Measurements from ENCODE around the gene PRKG2.
A peak's percentile ranks its signal among the peaks of the same experiment; 100 is the strongest.

PRKG2 gene

GRCh38 chr4:81081156-81081555 is 133.9 kb downstream of the PRKG2 start:
- no peak for TF ChIP-seq CTCF (IDR thresholded peaks at IDR 0.05; ENCODE audit: low read depth, low read length)
- in situ Hi-C loops (cut with HindIII; ENCODE audit: low sequenced_read_pairs), result no loop called here
- no peak overlapping the region for H3K4me3 ChIP-seq (ENCODE audit: low read depth, low read length)
- no peak for DNase-seq (ENCODE audit: low read depth, low spot score)

GRCh38 chr4:81071013-81071412 is 144.0 kb downstream of the PRKG2 start:
- DNase-seq (ENCODE audit: low read depth, low spot score), result no peak
- no peak for TF ChIP-seq CTCF (IDR thresholded peaks at IDR 0.05; ENCODE audit: low read depth, low read length)
- no peak overlapping the region for H3K4me3 ChIP-seq (ENCODE audit: low read depth, low read length)
- in situ Hi-C loops (cut with HindIII; ENCODE audit: low sequenced_read_pairs), result no loop called here

GRCh38 chr4:81069706-81070331 is 145.2 kb downstream of the PRKG2 start:
- H3K4me3 ChIP-seq (ENCODE audit: low read depth, low read length), result no peak overlapping the region
- in situ Hi-C loops (cut with HindIII; ENCODE audit: low sequenced_read_pairs), result no loop called here
- peak; percentile 90 for DNase-seq (ENCODE audit: low read depth, low spot score)
- TF ChIP-seq CTCF (IDR thresholded peaks at IDR 0.05; ENCODE audit: low read depth, low read length), result peak; percentile 92

- in situ Hi-C loops (cut with HindIII; ENCODE audit: low sequenced_read_pairs), result no loop called here
- H3K4me3 ChIP-seq (ENCODE audit: low read depth, low read length), result no peak overlapping the region
- DNase-seq (ENCODE audit: low read depth, low spot score), result no peak
- no peak for TF ChIP-seq CTCF (IDR thresholded peaks at IDR 0.05; ENCODE audit: low read depth, low read length)
Observed at GRCh38 chr4:81065446-81065845, 149.6 kb downstream of the PRKG2 start.

- no peak for TF ChIP-seq CTCF (IDR thresholded peaks at IDR 0.05; ENCODE audit: low read depth, low read length)
- in situ Hi-C loops (cut with HindIII; ENCODE audit: low sequenced_read_pairs), result no loop called here
- DNase-seq (ENCODE audit: low read depth, low spot score), result no peak
- H3K4me3 ChIP-seq (ENCODE audit: low read depth, low read length), result no peak overlapping the region
Observed at GRCh38 chr4:81062001-81062400, 153.0 kb downstream of the PRKG2 start.

GRCh38 chr4:81061344-81061730 is 153.7 kb downstream of the PRKG2 start:
- no peak overlapping the region for H3K4me3 ChIP-seq (ENCODE audit: low read depth, low read length)
- no peak for TF ChIP-seq CTCF (IDR thresholded peaks at IDR 0.05; ENCODE audit: low read depth, low read length)
- no peak for DNase-seq (ENCODE audit: low read depth, low spot score)
- in situ Hi-C loops (cut with HindIII; ENCODE audit: low sequenced_read_pairs), result no loop called here

Measured in astrocyte of the spinal cord (primary cell).